ENCODE data around the gene RORC.

The RORC gene

GRCh38 chr1:151846686-151847237, 15.2 kb upstream of the RORC start:
- ATAC-seq: no peak
- no peak for TF ChIP-seq ZFP3 (CRISPR knock-in tag; IDR thresholded peaks at IDR 0.05)
- TF ChIP-seq CREB5 (CRISPR knock-in tag; IDR thresholded peaks at IDR 0.05; ENCODE audit: low read depth): no peak
- no peak for TF ChIP-seq OSR1 (CRISPR knock-in tag; IDR thresholded peaks at IDR 0.05)
- TF ChIP-seq TSHZ2 (CRISPR knock-in tag; IDR thresholded peaks at IDR 0.05): no peak
- TF ChIP-seq RARB (CRISPR knock-in tag; IDR thresholded peaks at IDR 0.05): no peak
- TF ChIP-seq GLIS3 (CRISPR knock-in tag; IDR thresholded peaks at IDR 0.05): no peak
- TF ChIP-seq ZNF565 (CRISPR knock-in tag; conservative IDR thresholded peaks at IDR 0.05; ENCODE audit: low read depth): no peak
- no peak for TF ChIP-seq TCF4 (CRISPR knock-in tag; IDR thresholded peaks at IDR 0.05; ENCODE audit: borderline replicate concordance)
- TF ChIP-seq CSRNP3 (CRISPR knock-in tag; IDR thresholded peaks at IDR 0.05): no peak
- TF ChIP-seq SNAI2 (CRISPR knock-in tag; IDR thresholded peaks at IDR 0.05): no peak
- TF ChIP-seq ZNF8 (CRISPR knock-in tag; IDR thresholded peaks at IDR 0.05): no peak
- TF ChIP-seq ARNTL (CRISPR knock-in tag; IDR thresholded peaks at IDR 0.05; ENCODE audit: borderline replicate concordance, low read depth): no peak
- no peak for TF ChIP-seq PATZ1 (CRISPR knock-in tag; IDR thresholded peaks at IDR 0.05; ENCODE audit: borderline replicate concordance)
- TF ChIP-seq ZC3H10 (CRISPR knock-in tag; IDR thresholded peaks at IDR 0.05): no peak
- no peak for TF ChIP-seq TOX (CRISPR knock-in tag; IDR thresholded peaks at IDR 0.05; ENCODE audit: borderline replicate concordance)
- no peak for TF ChIP-seq ZFP30 (CRISPR knock-in tag; IDR thresholded peaks at IDR 0.05)
- no peak for TF ChIP-seq CSDC2 (CRISPR knock-in tag; IDR thresholded peaks at IDR 0.05)
- TF ChIP-seq PPARA (CRISPR knock-in tag; IDR thresholded peaks at IDR 0.05; ENCODE audit: borderline replicate concordance): no peak
- no peak for TF ChIP-seq ISL1 (CRISPR knock-in tag; IDR thresholded peaks at IDR 0.05)
- TF ChIP-seq ZNF70 (CRISPR knock-in tag; IDR thresholded peaks at IDR 0.05): no peak

GRCh38 chr1:151846062-151846568, 14.5 kb upstream of the RORC start:
- ATAC-seq: peak; percentile 59
- TF ChIP-seq CSRNP3 (CRISPR knock-in tag; IDR thresholded peaks at IDR 0.05): no peak
- no peak for TF ChIP-seq SNAI2 (CRISPR knock-in tag; IDR thresholded peaks at IDR 0.05)
- TF ChIP-seq ZC3H10 (CRISPR knock-in tag; IDR thresholded peaks at IDR 0.05): no peak
- TF ChIP-seq ZFP30 (CRISPR knock-in tag; IDR thresholded peaks at IDR 0.05): no peak
- no peak for TF ChIP-seq GLIS3 (CRISPR knock-in tag; IDR thresholded peaks at IDR 0.05)
- no peak for TF ChIP-seq RARB (CRISPR knock-in tag; IDR thresholded peaks at IDR 0.05)
- TF ChIP-seq ESRRG (CRISPR knock-in tag; IDR thresholded peaks at IDR 0.05): no peak
- no peak for TF ChIP-seq POU6F1 (CRISPR knock-in tag; IDR thresholded peaks at IDR 0.05; ENCODE audit: borderline replicate concordance, low read depth)

Data from SK-N-SH treated with all-trans-retinoic acid at 6 μM for 48 hours (cell line).